ENCODE data around the gene PLEKHA7.
"Not testable (repeated sequence)": the region's sequence is repeated elsewhere in the genome, so short reads cannot be mapped to it uniquely, and the experiment has no call there.

Gene PLEKHA7, protein sequence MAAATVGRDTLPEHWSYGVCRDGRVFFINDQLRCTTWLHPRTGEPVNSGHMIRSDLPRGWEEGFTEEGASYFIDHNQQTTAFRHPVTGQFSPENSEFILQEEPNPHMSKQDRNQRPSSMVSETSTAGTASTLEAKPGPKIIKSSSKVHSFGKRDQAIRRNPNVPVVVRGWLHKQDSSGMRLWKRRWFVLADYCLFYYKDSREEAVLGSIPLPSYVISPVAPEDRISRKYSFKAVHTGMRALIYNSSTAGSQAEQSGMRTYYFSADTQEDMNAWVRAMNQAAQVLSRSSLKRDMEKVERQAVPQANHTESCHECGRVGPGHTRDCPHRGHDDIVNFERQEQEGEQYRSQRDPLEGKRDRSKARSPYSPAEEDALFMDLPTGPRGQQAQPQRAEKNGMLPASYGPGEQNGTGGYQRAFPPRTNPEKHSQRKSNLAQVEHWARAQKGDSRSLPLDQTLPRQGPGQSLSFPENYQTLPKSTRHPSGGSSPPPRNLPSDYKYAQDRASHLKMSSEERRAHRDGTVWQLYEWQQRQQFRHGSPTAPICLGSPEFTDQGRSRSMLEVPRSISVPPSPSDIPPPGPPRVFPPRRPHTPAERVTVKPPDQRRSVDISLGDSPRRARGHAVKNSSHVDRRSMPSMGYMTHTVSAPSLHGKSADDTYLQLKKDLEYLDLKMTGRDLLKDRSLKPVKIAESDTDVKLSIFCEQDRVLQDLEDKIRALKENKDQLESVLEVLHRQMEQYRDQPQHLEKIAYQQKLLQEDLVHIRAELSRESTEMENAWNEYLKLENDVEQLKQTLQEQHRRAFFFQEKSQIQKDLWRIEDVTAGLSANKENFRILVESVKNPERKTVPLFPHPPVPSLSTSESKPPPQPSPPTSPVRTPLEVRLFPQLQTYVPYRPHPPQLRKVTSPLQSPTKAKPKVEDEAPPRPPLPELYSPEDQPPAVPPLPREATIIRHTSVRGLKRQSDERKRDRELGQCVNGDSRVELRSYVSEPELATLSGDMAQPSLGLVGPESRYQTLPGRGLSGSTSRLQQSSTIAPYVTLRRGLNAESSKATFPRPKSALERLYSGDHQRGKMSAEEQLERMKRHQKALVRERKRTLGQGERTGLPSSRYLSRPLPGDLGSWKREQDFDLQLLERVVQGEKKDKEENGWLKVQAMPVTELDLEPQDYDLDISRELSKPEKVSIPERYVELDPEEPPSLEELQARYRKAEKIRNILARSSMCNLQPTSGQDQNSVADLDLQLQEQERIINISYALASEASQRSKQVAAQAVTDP

DNA sequence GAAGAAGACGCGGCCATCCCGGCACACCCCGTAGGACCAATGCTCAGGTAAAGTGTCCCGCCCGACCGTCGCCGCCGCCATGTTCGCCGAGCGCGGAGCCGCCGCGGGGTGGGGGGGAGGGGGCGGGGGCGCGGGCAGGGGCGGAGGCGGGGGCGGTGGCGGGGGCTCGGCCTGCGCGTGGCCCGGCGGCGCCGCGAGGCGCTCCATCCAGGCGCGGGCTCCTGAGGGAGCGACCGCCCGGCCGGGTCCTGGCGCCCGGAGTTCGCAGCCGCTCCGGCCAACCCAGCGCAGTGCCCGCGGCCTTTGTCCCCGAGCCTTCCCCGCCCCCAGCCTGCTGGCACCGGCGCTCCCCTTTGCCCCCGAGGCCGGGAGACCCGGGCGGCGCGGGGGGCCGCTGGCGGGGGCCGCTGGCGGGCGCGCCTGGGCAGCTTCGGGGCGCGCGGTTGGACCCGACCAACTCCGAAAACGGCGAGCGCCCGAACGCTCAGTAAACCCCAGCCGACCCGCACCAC is at the start of gene PLEKHA7:
TSS of gene PLEKHA7 (minus strand) at position 94 of the 512 bp plus-strand sequence. CDS start at position 81, 13 bp downstream.
- DNase-seq (ENCODE audit: low read depth) = no peak
- TF ChIP-seq, protein P1, sequence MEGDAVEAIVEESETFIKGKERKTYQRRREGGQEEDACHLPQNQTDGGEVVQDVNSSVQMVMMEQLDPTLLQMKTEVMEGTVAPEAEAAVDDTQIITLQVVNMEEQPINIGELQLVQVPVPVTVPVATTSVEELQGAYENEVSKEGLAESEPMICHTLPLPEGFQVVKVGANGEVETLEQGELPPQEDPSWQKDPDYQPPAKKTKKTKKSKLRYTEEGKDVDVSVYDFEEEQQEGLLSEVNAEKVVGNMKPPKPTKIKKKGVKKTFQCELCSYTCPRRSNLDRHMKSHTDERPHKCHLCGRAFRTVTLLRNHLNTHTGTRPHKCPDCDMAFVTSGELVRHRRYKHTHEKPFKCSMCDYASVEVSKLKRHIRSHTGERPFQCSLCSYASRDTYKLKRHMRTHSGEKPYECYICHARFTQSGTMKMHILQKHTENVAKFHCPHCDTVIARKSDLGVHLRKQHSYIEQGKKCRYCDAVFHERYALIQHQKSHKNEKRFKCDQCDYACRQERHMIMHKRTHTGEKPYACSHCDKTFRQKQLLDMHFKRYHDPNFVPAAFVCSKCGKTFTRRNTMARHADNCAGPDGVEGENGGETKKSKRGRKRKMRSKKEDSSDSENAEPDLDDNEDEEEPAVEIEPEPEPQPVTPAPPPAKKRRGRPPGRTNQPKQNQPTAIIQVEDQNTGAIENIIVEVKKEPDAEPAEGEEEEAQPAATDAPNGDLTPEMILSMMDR (conservative IDR thresholded peaks at IDR 0.05; ENCODE audit: low read length) = no peak
- no peak within 1 kb of the TSS for H3K4me3 ChIP-seq (ENCODE audit: low read length)

DNA sequence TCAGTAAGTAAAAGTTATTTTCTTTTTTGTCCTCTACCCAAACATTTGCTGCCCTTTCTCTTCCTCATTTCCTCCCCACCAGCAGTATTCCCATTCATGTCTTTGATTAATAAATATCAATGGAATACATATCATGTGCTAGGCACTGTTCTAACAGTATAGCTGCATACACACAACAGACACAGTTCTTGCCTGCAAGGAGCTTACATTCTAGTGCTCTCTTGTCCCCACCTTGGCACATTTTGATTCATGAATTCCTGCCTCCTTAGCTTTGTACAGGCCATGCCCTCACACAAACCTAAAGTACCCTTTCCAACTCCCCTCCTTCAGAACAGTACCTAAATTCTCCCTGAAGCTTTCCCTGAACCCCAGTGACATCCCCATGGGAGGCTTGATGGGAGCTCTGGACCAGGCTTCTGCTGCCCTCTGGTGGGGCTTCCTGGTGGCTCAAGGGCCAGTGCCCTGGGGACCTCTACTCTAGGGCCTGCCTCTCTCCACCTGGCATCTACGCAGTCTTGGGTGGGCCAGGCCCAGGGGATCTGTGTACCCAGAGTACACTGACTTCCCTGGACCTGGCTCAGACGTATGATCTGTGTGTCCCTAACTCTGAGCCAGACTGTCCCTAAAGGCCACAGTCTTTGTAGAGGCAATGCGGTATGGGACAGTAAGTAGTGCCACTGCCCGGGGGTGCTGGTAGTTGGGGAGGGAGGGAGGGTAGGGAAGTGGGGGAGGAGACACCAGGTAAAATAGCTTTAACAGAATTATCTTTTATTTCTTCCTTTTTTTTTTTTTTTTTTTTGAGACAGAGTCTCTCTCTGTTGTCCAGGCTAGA is 49.2 kb upstream of the PLEKHA7 start:
- peak; percentile 35 for DNase-seq (ENCODE audit: low read depth)
- TF ChIP-seq, protein P1 (conservative IDR thresholded peaks at IDR 0.05; ENCODE audit: low read length) = peak; percentile 80
- no peak overlapping the region for H3K4me3 ChIP-seq (ENCODE audit: low read length)

DNA sequence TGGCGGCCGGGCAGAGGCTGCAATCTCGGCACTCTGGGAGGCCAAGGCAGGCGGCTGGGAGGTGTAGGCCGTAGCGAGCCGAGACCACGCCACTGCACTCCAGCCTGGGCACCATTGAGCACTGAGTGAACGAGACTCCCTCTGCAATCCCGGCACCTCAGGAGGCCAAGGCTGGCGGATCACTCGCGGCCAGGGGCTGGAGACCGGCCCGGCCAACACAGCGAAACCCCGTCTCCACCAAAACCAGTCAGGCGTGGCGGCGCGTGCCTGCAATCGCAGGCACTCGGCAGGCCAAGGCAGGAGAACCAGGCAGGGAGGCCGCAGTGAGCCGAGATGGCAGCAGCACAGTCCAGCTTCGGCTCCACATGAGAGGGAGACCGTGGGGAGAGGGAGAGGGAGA is 36.9 kb upstream of the PLEKHA7 start:
- H3K4me3 ChIP-seq (ENCODE audit: low read length); DNase-seq (ENCODE audit: low read depth): not testable (repeated sequence)

DNA sequence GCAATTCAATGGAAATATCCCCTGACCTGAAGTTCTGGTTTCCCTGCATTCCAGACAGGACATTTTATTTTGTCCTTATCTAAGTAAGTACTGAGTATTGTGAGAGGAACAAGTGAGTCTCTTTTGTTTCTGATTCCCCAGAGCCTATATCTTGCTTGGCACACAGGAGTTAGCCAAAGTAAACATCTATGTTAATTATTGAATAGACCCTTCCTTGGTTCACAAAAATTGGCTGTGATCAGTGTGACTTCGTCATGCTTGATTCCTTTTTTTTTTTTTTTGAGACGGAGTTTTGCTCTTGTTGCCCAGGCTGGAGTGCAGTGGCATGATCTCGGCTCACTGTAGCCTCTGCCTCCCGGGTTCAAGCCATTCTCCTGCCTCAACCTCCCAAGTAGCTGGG is 34.3 kb upstream of the PLEKHA7 start:
- H3K4me3 ChIP-seq (ENCODE audit: low read length); DNase-seq (ENCODE audit: low read depth): not testable (repeated sequence)

DNA sequence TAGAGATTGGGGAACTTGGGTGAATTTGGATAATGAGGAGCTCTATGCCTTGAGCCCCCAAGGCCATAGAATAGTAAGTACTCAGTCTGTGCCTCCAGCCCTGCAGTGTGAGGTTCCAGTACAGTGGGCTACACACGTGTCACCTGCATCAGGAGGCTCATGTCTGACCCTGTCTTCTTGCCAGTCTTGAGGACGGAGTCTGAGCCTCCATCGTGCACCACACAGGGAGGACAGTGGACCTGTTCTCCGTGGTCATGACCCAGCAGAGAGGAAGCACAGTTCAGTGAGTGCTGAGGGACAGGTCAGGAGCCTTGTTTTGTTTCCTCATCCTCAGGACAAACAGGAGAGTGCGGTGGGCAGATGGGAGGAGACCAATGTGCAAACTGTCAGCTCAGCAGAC is 32.5 kb upstream of the PLEKHA7 start:
- DNase-seq (ENCODE audit: low read depth) = no peak
- no peak overlapping the region for H3K4me3 ChIP-seq (ENCODE audit: low read length)
- TF ChIP-seq, protein P1 (conservative IDR thresholded peaks at IDR 0.05; ENCODE audit: low read length) = no peak

DNA sequence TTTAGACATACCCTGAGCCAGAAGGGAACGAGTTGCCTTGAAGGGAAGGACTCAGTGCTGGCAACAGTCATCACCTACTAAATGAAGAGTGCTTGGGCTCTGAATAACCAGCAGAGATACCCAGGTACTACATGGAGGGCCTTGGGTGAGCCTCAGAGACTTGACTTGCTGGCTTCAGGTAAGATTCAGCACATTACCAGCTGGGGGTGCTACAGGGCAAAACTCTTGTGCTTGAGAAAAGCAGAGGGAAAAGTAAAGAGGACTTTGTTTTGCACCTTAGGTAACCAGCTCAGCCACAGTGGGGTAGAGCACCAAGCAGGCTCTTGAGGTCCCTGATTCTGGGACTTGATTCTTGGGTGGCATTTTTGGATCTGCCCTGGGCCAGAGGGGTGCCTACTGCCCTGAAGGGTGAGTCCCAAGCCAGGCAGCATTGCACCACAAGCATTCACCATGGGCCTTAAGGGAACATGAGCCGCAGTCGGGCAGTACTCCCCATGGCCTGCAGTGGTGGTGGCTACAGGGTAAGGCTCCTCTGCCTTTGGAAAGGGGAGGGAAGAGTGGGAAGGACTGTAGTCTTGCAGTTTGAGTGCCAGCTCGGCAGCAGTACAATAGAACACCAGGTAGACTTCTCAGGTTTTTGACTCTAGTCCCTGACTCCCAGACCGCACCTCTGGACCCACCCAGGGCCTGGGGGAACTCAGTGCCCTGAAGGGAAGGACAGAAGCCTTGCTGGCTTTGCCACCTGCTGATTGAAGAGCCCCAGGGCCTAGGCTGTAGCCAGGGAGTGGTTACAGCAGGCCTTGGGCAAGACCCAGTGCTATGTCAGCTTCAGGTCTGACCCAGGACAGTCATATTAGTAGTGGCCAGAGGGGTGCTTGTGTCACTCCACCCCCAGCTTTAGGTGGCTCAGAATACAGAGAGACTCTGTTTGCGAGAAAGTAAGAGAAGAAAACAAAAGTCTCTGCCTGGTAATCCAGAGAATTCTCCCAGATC is 22.7 kb upstream of the PLEKHA7 start:
- TF ChIP-seq, protein P1 (conservative IDR thresholded peaks at IDR 0.05; ENCODE audit: low read length) = no peak
- no peak overlapping the region for H3K4me3 ChIP-seq (ENCODE audit: low read length)
- no peak for DNase-seq (ENCODE audit: low read depth)

DNA sequence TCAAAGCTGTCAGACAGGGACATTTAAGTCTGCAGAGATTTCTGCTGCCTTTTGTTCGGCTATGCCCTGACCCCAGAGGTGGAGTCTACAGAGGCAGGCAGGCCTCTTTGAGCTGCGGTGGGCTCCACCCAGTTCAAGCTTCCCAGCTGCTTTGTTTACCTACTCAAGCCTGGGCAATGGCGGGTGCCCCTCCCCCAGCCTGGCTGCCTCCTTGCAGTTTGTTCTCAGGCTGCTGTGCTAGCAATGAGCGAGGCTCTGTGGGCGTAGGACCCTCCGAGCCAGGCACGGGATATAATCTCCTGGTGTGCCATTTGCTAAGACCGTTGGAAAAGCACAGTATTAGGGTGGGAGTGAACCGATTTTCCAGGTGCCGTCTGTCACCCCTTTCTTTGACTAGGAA is 19.8 kb upstream of the PLEKHA7 start:
- not testable (repeated sequence) for DNase-seq (ENCODE audit: low read depth); H3K4me3 ChIP-seq (ENCODE audit: low read length)

All from AG10803 (cell line).